ENCODE measurements around the gene FBXL13. TPM values are rescaled to one million over a fixed set of nuclear protein-coding genes. Genes with fewer than 3 reads are reported as not detected.
"Not testable (repeated sequence)": the region's sequence is repeated elsewhere in the genome, so short reads cannot be mapped to it uniquely, and the experiment has no call there.

Gene FBXL13
- total and polyA plus RNA-seq, 5 donors from 2014 or later = 0.19 to 0.42 TPM; not detected in 3

- not testable (repeated sequence) for H3K9me3 Mint-ChIP-seq; H3K4me3 ChIP-seq (ENCODE audit: low read depth, low read length); H3K36me3 ChIP-seq (ENCODE audit: control insufficient read depth, insufficient read depth, low read length); H3K4me1 Mint-ChIP-seq; H3K27me3 ChIP-seq (ENCODE audit: control insufficient read depth, insufficient read depth, low read length); H3K27ac Mint-ChIP-seq; H3K4me3 Mint-ChIP-seq; H3K27me3 Mint-ChIP-seq; DNase-seq; H3K27ac ChIP-seq (ENCODE audit: insufficient read depth, low read length, poor library complexity, severe bottlenecking); H3K4me1 ChIP-seq (ENCODE audit: control insufficient read depth, insufficient read depth, low read length, poor library complexity, severe bottlenecking); ATAC-seq (ENCODE audit: low read depth in 2 of 2); H3K9me3 ChIP-seq (ENCODE audit: control insufficient read depth in 2 of 2, low read length in 2 of 2)
- H3K36me3 Mint-ChIP-seq = peaks cover 18% of the 10 kb centered on the region
These were observed 295.9 kb downstream of the FBXL13 start for GRCh38 chr7:102778663-102779062.

GRCh38 chr7:102776217-102776616 lies 298.4 kb downstream of the FBXL13 start:
- H3K4me1 Mint-ChIP-seq; H3K4me3 Mint-ChIP-seq; H3K27me3 ChIP-seq (ENCODE audit: control insufficient read depth, insufficient read depth, low read length); ATAC-seq (ENCODE audit: low read depth in 2 of 2); DNase-seq; H3K9me3 Mint-ChIP-seq; H3K9me3 ChIP-seq (ENCODE audit: control insufficient read depth in 2 of 2, low read length in 2 of 2); H3K27me3 Mint-ChIP-seq; H3K27ac ChIP-seq (ENCODE audit: insufficient read depth, low read length, poor library complexity, severe bottlenecking); H3K36me3 ChIP-seq (ENCODE audit: control insufficient read depth, insufficient read depth, low read length); H3K4me3 ChIP-seq (ENCODE audit: low read depth, low read length); H3K27ac Mint-ChIP-seq; H3K4me1 ChIP-seq (ENCODE audit: control insufficient read depth, insufficient read depth, low read length, poor library complexity, severe bottlenecking): not testable (repeated sequence)
- H3K36me3 Mint-ChIP-seq = peaks cover 18% of the 10 kb centered on the region

GRCh38 chr7:102770467-102770866 lies 304.1 kb downstream of the FBXL13 start:
- not testable (repeated sequence) for H3K9me3 Mint-ChIP-seq; DNase-seq; H3K36me3 ChIP-seq (ENCODE audit: control insufficient read depth, insufficient read depth, low read length); H3K27ac ChIP-seq (ENCODE audit: insufficient read depth, low read length, poor library complexity, severe bottlenecking); H3K27me3 ChIP-seq (ENCODE audit: control insufficient read depth, insufficient read depth, low read length); ATAC-seq (ENCODE audit: low read depth in 2 of 2); H3K9me3 ChIP-seq (ENCODE audit: control insufficient read depth in 2 of 2, low read length in 2 of 2); H3K4me1 ChIP-seq (ENCODE audit: control insufficient read depth, insufficient read depth, low read length, poor library complexity, severe bottlenecking); H3K36me3 Mint-ChIP-seq; H3K27ac Mint-ChIP-seq; H3K4me1 Mint-ChIP-seq; H3K4me3 ChIP-seq (ENCODE audit: low read depth, low read length); H3K27me3 Mint-ChIP-seq; H3K4me3 Mint-ChIP-seq

GRCh38 chr7:102769657-102770192 lies 304.9 kb downstream of the FBXL13 start:
- H3K9me3 Mint-ChIP-seq; H3K4me3 Mint-ChIP-seq; H3K9me3 ChIP-seq (ENCODE audit: control insufficient read depth in 2 of 2, low read length in 2 of 2): not testable (repeated sequence)

GRCh38 chr7:102763295-102763905 lies 311.2 kb downstream of the FBXL13 start:
- not testable (repeated sequence) for H3K36me3 ChIP-seq (ENCODE audit: control insufficient read depth, insufficient read depth, low read length); H3K36me3 Mint-ChIP-seq; H3K27me3 Mint-ChIP-seq; H3K27me3 ChIP-seq (ENCODE audit: control insufficient read depth, insufficient read depth, low read length); H3K4me1 ChIP-seq (ENCODE audit: control insufficient read depth, insufficient read depth, low read length, poor library complexity, severe bottlenecking); H3K4me3 ChIP-seq (ENCODE audit: low read depth, low read length); DNase-seq; H3K4me3 Mint-ChIP-seq; H3K9me3 Mint-ChIP-seq; ATAC-seq (ENCODE audit: low read depth in 2 of 2); H3K9me3 ChIP-seq (ENCODE audit: control insufficient read depth in 2 of 2, low read length in 2 of 2); H3K27ac ChIP-seq (ENCODE audit: insufficient read depth, low read length, poor library complexity, severe bottlenecking); H3K27ac Mint-ChIP-seq; H3K4me1 Mint-ChIP-seq

More at GRCh38 chr7:102769657-102770192, 304.9 kb downstream of the FBXL13 start:
- H3K4me3 ChIP-seq (ENCODE audit: low read depth, low read length); H3K36me3 Mint-ChIP-seq; H3K27me3 ChIP-seq (ENCODE audit: control insufficient read depth, insufficient read depth, low read length); DNase-seq; H3K4me1 ChIP-seq (ENCODE audit: control insufficient read depth, insufficient read depth, low read length, poor library complexity, severe bottlenecking); H3K4me1 Mint-ChIP-seq; H3K27me3 Mint-ChIP-seq; H3K36me3 ChIP-seq (ENCODE audit: control insufficient read depth, insufficient read depth, low read length); ATAC-seq (ENCODE audit: low read depth in 2 of 2); H3K27ac ChIP-seq (ENCODE audit: insufficient read depth, low read length, poor library complexity, severe bottlenecking); H3K27ac Mint-ChIP-seq: not testable (repeated sequence)

Other genes starting within 250 kb of the FBXL13 start
- 0.69 TPM for gene LRRC17, start 161.8 kb downstream of the FBXL13 start, total RNA-seq
- gene LRRC17, start 161.8 kb downstream of the FBXL13 start, polyA plus RNA-seq = under 1 TPM in 2 of 4 donors, not detected in 2; 0.32 to 0.40 TPM
- gene ARMC10, start 344 bp upstream of the FBXL13 start, total RNA-seq = 16.3 TPM
- 10 to 100 TPM; 36.7 to 51.2 (median 44.5) TPM for gene ARMC10, start 344 bp upstream of the FBXL13 start, polyA plus RNA-seq
- gene NAPEPLD, start 74.3 kb upstream of the FBXL13 start, total RNA-seq = 6.4 TPM
- 10 to 100 TPM in 2 of 4 donors, 1 to 10 TPM in 2; 6.8 to 11.2 (median 9.6) TPM for gene NAPEPLD, start 74.3 kb upstream of the FBXL13 start, polyA plus RNA-seq
- 86.6 TPM for gene PMPCB, start 222.6 kb upstream of the FBXL13 start, total RNA-seq
- 10 to 100 TPM; 85.5 to 89.7 (median 88.0) TPM for gene PMPCB, start 222.6 kb upstream of the FBXL13 start, polyA plus RNA-seq